ENCODE data around the gene PACS2.

- TF ChIP-seq, protein P1, sequence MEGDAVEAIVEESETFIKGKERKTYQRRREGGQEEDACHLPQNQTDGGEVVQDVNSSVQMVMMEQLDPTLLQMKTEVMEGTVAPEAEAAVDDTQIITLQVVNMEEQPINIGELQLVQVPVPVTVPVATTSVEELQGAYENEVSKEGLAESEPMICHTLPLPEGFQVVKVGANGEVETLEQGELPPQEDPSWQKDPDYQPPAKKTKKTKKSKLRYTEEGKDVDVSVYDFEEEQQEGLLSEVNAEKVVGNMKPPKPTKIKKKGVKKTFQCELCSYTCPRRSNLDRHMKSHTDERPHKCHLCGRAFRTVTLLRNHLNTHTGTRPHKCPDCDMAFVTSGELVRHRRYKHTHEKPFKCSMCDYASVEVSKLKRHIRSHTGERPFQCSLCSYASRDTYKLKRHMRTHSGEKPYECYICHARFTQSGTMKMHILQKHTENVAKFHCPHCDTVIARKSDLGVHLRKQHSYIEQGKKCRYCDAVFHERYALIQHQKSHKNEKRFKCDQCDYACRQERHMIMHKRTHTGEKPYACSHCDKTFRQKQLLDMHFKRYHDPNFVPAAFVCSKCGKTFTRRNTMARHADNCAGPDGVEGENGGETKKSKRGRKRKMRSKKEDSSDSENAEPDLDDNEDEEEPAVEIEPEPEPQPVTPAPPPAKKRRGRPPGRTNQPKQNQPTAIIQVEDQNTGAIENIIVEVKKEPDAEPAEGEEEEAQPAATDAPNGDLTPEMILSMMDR (IDR thresholded peaks at IDR 0.05) = no peak
- TF ChIP-seq EZH2 (IDR thresholded peaks at IDR 0.05; ENCODE audit: borderline replicate concordance, insufficient read depth, low read depth, low read length, poor library complexity, severe bottlenecking) = no peak
These were observed 112.9 kb downstream of the PACS2 start for GRCh38 chr14:105427412-105427811.
